Colonic mucosa (tissue), 4 donors: ENCODE results near the gene NTRK3. TPM values are rescaled to one million over a fixed set of nuclear protein-coding genes. Genes with fewer than 3 reads are reported as not detected.

Experiments
- DNase-seq: peaks from one replicate; pipeline ENCODE4 v3.0.0-alpha.2; 2020
- H3K27ac ChIP-seq: fragments of 200-600 bp; one replicate; pipeline ENCODE4 v1.8.0; 2021
- H3K27me3 ChIP-seq: fragments of 200-600 bp; one replicate; pipeline ENCODE4 v1.8.0; 2021
- H3K36me3 ChIP-seq: fragments of 200-600 bp; one replicate; pipeline ENCODE4 v1.8.0; 2021
- H3K4me1 ChIP-seq: fragments of 200-600 bp; one replicate; pipeline ENCODE4 v1.8.0; 2021; ENCODE audit warnings: mild to moderate bottlenecking
- H3K4me3 ChIP-seq: fragments of 200-600 bp; one replicate; pipeline ENCODE4 v1.8.0; 2021
- H3K9ac ChIP-seq, 2 donors: one replicate each; pipeline ENCODE4 v1.7.0; 2013; ENCODE audit warnings: control low read depth in 2 of 2, low read depth in 2 of 2, low read length in 2 of 2
- H3K9me3 ChIP-seq: fragments of 200-600 bp; one replicate; pipeline ENCODE4 v1.8.0; 2021
- intact Hi-C: fragments of 100-400 bp; cut with DNase I; formaldehyde crosslinking; loops from one replicate; pipeline ENCODE4 v1.14.1; 2022
- total RNA-seq, 2 donors: library from RNA; stranded (reverse); fragmentation: NEBNext Ultra II Directional in 1 of 2; extraction: Animal tissue kit (Norgen Biotek cat#: 25700) in 1 of 2; gene quantifications; one replicate each; pipeline ENCODE4 v1.2.1, GENCODE V29; 2021
- TF ChIP-seq, protein P1 (sequence below): fragments of 200-600 bp; IDR thresholded peaks from one replicate; pipeline ENCODE4 v1.8.0; 2022; ENCODE audit warnings: antibody characterized with exemption, mild to moderate bottlenecking
- donor health status: healthy.
- donor health status: DM: no; HTN: no; CAD: no.
- donor health status: DM: no; HTN: no; CAD: no.

The NTRK3 gene
- total RNA-seq, 2 donors from 2014 or later = 1.2 to 1.5 TPM

GRCh38 chr15:88133795-88134194 is 122.7 kb downstream of the NTRK3 start:
- DNase-seq = no peak
- TF ChIP-seq, protein P1, sequence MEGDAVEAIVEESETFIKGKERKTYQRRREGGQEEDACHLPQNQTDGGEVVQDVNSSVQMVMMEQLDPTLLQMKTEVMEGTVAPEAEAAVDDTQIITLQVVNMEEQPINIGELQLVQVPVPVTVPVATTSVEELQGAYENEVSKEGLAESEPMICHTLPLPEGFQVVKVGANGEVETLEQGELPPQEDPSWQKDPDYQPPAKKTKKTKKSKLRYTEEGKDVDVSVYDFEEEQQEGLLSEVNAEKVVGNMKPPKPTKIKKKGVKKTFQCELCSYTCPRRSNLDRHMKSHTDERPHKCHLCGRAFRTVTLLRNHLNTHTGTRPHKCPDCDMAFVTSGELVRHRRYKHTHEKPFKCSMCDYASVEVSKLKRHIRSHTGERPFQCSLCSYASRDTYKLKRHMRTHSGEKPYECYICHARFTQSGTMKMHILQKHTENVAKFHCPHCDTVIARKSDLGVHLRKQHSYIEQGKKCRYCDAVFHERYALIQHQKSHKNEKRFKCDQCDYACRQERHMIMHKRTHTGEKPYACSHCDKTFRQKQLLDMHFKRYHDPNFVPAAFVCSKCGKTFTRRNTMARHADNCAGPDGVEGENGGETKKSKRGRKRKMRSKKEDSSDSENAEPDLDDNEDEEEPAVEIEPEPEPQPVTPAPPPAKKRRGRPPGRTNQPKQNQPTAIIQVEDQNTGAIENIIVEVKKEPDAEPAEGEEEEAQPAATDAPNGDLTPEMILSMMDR = no peak

GRCh38 chr15:88132499-88132898 is 124.0 kb downstream of the NTRK3 start:
- Histone ChIP-seq H3K27me3 (no peaks in the 10 kb centered on the region), H3K4me3 (no peak overlapping the region), H3K4me1 (no peaks in the 10 kb centered on the region), H3K9ac (no peak overlapping the region), H3K9me3 (no peaks in the 10 kb centered on the region), H3K27ac (no peak overlapping the region), H3K36me3 (no peaks in the 10 kb centered on the region)
- no peak for DNase-seq
- TF ChIP-seq, protein P1 = no peak
- intact Hi-C loops = no loop called here

More at GRCh38 chr15:88133795-88134194, 122.7 kb downstream of the NTRK3 start:
- Histone ChIP-seq H3K27me3 (no peaks in the 10 kb centered on the region), H3K9me3 (no peaks in the 10 kb centered on the region), H3K4me1 (no peaks in the 10 kb centered on the region), H3K27ac (no peak overlapping the region), H3K9ac (no peak overlapping the region), H3K4me3 (no peak overlapping the region), H3K36me3 (no peaks in the 10 kb centered on the region)
- intact Hi-C loops = no loop called here

- no peak for DNase-seq
- no peak overlapping the region for H3K4me3 ChIP-seq
- H3K36me3 ChIP-seq = no peaks in the 10 kb centered on the region
- no peaks in the 10 kb centered on the region for H3K4me1 ChIP-seq
- H3K27me3 ChIP-seq = no peaks in the 10 kb centered on the region
- no peak overlapping the region for H3K9ac ChIP-seq
- TF ChIP-seq, protein P1 = no peak
- H3K27ac ChIP-seq = no peak overlapping the region
- intact Hi-C loops = no loop called here
- no peaks in the 10 kb centered on the region for H3K9me3 ChIP-seq
Measured at GRCh38 chr15:88131937-88132336, 124.6 kb downstream of the NTRK3 start.

DNA sequence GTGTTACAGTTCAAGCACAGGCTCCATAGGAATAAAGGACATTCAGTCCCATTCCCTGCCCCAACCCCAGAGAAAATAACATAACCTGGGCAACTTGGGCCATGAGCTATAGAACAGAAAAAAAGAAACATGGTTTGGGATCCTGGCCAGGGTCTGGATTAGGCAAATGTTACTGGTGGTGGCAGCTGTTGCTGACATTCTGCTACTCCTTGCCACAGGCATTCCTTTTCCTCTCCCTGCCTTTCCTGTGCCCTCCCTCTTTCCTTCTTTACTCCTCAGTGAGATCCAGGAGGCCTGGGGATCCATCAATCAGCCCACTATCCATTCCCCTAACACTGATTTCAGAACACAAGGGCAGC is 129.1 kb downstream of the NTRK3 start:
- intact Hi-C loops = no loop called here
- no peaks in the 10 kb centered on the region for H3K4me1 ChIP-seq
- no peaks in the 10 kb centered on the region for H3K9me3 ChIP-seq
- TF ChIP-seq, protein P1 = no peak
- H3K4me3 ChIP-seq = no peak overlapping the region
- no peaks in the 10 kb centered on the region for H3K36me3 ChIP-seq
- no peak for DNase-seq
- no peak overlapping the region for H3K9ac ChIP-seq
- H3K27ac ChIP-seq = no peak overlapping the region
- no peaks in the 10 kb centered on the region for H3K27me3 ChIP-seq

GRCh38 chr15:88126695-88127431 is 129.7 kb downstream of the NTRK3 start:
- Histone ChIP-seq H3K4me1 (no peaks in the 10 kb centered on the region), H3K9ac (no peak overlapping the region), H3K36me3 (no peaks in the 10 kb centered on the region), H3K27me3 (no peaks in the 10 kb centered on the region), H3K4me3 (no peak overlapping the region), H3K9me3 (no peaks in the 10 kb centered on the region), H3K27ac (no peak overlapping the region)
- TF ChIP-seq, protein P1 = no peak
- intact Hi-C loops = no loop called here
- no peak for DNase-seq
